Adipose tissue (tissue), 3 donors: ENCODE data around the gene ICA1L. TPM values are rescaled to one million over a fixed set of nuclear protein-coding genes. Genes with fewer than 3 reads are reported as not detected.
"Not testable (repeated sequence)": the region's sequence is repeated elsewhere in the genome, so short reads cannot be mapped to it uniquely, and the experiment has no call there.

Source experiments
- H3K27ac ChIP-seq: one replicate; pipeline ENCODE4 v1.5.1; 2013; ENCODE audit warnings: low read depth, low read length
- WGBS, 3 donors: extraction: QIAGEN DNeasy Blood & Tissue Kit; methylation state at CpG; one replicate each; pipeline ENCODE4 v1.1.7; 2013; 5-methylcytosine and 5-hydroxymethylcytosine counted together
- polyA plus RNA-seq, 3 donors: library from polyadenylated mRNA; stranded (reverse); fragments of 200-250 nt; gene quantifications; one replicate each; pipeline ENCODE4 v1.2.3, GENCODE V29; 2013
- donor health status: healthy with polysubstance abuse.
- donor health status: Bipolar disorder and iron deficiency.
- donor health status: healthy.

The ICA1L gene
- polyA plus RNA-seq, 3 donors: 1.4 to 3.4 (median 2.2) TPM

GRCh38 chr2:202807431-202808138 is 64.0 kb downstream of the ICA1L start:
- 91 to 100% (median 94%) methylated on average over 1 of the region's 1 CpG for WGBS, 3 donors
- not testable (repeated sequence) for H3K27ac ChIP-seq

DNA sequence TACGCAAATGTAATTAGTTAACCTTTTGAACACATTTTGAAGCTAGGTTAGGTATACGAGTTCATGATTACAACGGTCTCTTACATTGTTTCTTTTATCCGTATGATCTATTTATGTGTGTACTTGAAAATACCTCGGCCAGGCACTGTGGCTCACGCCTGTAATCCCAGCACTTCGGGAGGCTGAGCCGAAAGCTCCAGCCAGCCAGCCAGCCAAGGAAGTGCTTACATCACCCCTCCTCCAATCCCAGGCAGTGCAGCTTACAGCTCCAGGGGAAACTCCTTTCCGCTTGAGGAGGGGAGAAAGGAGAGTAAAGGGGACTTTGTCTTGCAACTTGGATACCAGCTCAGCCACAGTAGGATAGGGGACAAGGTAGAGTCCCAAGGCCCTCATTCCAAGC is 65.7 kb downstream of the ICA1L start:
- WGBS, 3 donors: 47 to 75% (median 69%) methylated on average over 9 of the region's 9 CpGs
- not testable (repeated sequence) for H3K27ac ChIP-seq

- no peak overlapping the region for H3K27ac ChIP-seq
These were observed 73.6 kb downstream of the ICA1L start for GRCh38 chr2:202797944-202798343.

DNA sequence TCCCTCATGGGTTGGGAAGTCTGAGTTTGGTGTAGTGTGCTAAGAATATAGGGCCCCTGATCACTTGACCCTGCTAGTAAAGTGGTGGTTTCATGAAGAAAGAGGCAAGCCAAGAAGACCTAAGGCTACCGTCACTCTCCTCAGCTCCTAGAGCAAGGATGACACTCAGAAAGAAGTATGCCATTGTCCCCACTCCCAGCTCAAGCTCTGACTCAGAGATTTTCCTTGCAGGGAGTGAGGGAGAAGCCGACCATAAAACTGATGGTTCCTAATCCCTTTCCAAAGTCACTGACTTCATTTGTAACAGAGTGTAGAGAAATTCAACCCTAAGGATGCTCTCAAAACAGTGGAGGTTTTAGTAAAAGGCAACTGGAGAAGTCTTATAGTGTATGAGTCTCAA is 80.9 kb downstream of the ICA1L start:
- H3K27ac ChIP-seq: no peak overlapping the region
- 89 to 96% (median 93%) methylated on average over 2 of the region's 2 CpGs for WGBS, 3 donors

DNA sequence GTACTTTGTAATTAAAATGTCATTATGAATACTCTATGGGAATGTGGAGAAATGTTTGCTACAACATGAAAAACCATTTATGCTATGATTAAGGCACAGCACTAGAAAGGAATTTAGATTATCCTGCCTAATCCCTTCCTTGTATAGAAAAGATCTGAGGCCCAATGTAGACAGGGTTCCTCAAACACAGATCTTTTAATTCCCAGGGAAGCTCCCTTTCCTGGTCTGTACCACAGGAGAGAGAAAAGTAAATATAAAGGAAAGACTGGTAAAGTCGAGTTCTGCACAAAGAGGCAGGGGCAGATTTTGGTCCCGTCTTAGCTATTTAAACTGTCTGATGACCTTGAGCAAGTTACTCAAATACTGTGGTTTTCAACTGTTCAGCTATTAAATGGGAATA is 84.7 kb downstream of the ICA1L start:
- 29 to 87% (median 81%) methylated on average over 2 of the region's 2 CpGs for WGBS, 3 donors
- no peak overlapping the region for H3K27ac ChIP-seq

DNA sequence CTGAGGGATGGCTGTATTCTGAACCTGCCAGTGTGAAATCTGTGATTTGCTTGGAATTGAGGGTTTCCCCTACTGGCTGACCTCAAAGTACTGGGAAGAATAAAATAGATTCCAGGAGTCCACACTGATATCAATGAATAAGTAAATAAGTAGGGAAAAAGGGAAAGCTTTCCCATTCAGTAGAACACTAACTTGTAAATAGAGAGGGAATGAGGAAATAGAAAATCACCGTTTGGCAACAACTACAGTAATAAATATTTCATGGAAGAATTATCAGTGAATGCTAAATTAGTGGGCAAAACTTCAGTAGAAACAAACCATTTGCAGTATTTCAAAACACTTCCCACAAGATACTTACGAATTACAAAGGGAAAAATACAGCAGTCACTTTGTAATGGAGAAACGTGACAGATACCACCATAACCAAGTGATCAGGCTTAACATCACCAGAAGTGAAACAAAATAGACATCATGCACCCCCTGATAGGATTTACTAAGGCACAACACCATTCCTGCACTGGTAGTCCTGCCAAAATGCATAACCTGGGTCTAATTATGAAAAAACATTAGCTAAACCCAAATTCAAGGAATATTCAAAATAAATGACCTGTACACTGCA is 88.5 kb downstream of the ICA1L start:
- no peak overlapping the region for H3K27ac ChIP-seq
- 46 to 57% (median 50%) methylated on average over 3 of the region's 3 CpGs for WGBS, 3 donors

DNA sequence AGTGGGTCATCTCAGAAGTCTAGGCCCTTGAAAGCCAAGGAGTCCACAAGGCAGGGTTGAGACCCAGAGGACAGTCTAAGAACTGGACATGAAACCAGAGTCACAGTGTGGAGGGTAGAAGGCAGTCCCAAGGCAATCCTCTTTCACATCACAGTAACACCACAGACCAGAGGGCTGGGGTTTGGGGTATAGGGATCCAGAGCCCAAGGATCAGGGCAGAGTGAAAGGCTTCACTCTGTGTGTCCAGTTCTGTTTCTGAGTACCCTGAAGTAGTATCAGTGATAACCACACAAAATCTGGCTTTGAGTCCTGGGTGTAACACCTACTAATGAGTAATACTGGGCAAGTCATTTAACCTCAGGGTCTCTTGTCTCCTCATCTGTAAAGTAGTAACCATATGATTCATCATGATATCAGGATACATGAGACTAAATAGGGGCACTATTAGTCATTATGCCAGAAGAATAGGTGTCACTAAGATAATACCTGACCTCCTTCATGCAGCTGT is 91.0 kb downstream of the ICA1L start:
- no peak overlapping the region for H3K27ac ChIP-seq

DNA sequence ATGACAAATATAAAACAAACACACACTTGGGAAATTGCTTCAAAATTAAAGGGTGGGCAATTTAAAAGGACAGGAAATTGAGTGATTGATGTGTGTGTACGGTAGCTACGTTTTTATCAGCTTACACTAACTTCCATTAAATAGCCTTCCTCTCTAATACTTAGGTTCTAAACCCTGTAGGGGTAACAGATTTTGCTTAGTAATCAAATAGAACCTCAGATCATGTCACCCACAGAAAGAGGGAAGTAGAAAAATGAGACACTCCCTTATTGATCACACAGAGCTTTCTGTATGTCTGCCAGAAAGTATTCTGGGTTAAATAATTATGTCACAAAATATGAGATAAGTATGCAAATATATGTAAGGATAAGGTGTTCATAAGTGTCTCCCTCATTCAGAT is 93.3 kb downstream of the ICA1L start:
- WGBS, 3 donors: 53 to 82% (median 72%) methylated on average over 2 of the region's 2 CpGs
- no peak overlapping the region for H3K27ac ChIP-seq

GRCh38 chr2:202774104-202774503 is 97.5 kb downstream of the ICA1L start:
- 85 to 94% (median 93%) methylated on average over 37 of the region's 37 CpGs for WGBS, 3 donors
- H3K27ac ChIP-seq: no peak overlapping the region

- no peak overlapping the region for H3K27ac ChIP-seq
- 89 to 93% (median 92%) methylated on average over 6 of the region's 6 CpGs for WGBS, 3 donors
These were observed 98.1 kb downstream of the ICA1L start for GRCh38 chr2:202773301-202773973.

- H3K27ac ChIP-seq: no peak overlapping the region
- 39 to 75% (median 70%) methylated on average over 7 of the region's 7 CpGs for WGBS, 3 donors
These were observed 99.7 kb downstream of the ICA1L start for GRCh38 chr2:202771741-202772460.

- WGBS, 3 donors: 88 to 94% (median 92%) methylated on average over 1 of the region's 1 CpG
- H3K27ac ChIP-seq: no peak overlapping the region
These were observed 100.2 kb downstream of the ICA1L start for GRCh38 chr2:202771336-202771735.

DNA sequence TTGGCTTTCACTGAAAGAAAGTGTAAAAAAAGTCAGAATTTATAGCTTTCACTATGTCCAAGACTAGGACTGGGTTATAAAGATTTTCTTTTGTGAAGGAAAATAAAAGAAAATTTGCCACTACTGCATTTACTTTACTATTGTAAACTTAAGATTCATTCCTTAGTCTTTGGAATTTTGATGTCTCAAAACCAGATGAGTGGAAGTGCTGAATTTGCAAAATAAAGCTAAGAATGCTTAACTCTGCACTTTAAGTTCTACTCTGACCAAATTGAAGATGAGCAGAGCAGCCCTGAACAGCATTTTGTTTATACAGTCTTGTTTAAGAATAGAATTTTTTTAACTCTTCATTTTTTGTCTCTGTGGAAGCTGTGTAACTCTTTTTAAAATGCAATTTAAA is 102.4 kb downstream of the ICA1L start:
- H3K27ac ChIP-seq: no peak overlapping the region

GRCh38 chr2:202768273-202768672 is 103.3 kb downstream of the ICA1L start:
- H3K27ac ChIP-seq: no peak overlapping the region

DNA sequence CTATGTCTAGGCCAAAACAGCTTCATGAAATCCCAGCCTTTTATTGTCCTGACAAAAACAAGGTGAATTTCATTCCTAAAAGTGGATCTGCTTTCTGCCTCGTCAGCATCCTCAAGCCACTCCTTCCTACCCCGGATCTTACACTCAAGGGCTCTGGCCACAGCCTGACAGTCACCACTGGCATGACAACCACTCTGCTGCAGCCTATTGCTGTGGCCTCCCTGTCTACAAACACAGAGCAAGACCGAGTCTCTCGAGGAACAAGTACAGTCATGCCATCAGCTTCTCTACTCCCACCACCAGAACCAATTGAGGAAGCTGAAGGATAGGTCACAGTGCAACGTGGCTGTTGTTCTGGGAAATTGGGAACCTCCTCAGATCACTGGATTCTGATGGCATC is 106.1 kb downstream of the ICA1L start:
- H3K27ac ChIP-seq: no peak overlapping the region
- 72 to 92% (median 77%) methylated on average over 5 of the region's 5 CpGs for WGBS, 3 donors

GRCh38 chr2:202764991-202765390 is 106.6 kb downstream of the ICA1L start:
- WGBS, 3 donors: 89 to 95% (median 93%) methylated on average over 3 of the region's 3 CpGs
- no peak overlapping the region for H3K27ac ChIP-seq

DNA sequence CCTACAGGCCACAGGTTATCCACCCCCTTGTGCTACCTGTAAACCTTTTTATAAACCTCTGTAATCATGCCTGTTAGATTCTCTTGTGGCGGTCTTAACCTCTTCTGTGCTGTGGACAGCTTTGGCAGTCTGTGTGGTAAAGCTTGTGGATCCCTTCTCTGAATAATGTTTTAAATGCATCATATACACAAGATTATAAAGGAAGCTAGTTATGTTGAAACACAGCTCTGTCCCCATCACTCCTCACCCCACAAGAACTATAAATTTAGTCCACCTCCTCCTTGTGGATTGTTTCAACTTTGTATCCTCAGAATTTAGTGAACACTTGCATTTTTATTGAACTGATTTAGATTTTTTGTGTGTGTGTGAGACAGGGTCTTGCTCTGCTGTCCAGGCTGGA is 107.7 kb downstream of the ICA1L start:
- WGBS, 3 donors: 84 to 96% (median 93%) methylated on average over 1 of the region's 1 CpG
- no peak overlapping the region for H3K27ac ChIP-seq

- no peak overlapping the region for H3K27ac ChIP-seq
- WGBS, 3 donors: 41 to 85% (median 53%) methylated on average over 4 of the region's 4 CpGs
These were observed 109.0 kb downstream of the ICA1L start for GRCh38 chr2:202762556-202762955.

- WGBS, 3 donors: 95 to 98% (median 96%) methylated on average over 2 of the region's 2 CpGs
- H3K27ac ChIP-seq: no peak overlapping the region
These were observed 110.7 kb downstream of the ICA1L start for GRCh38 chr2:202760848-202761247.
